HepG2 (cell line): ENCODE data around the gene FAM209A. TPM values are rescaled to one million over a fixed set of nuclear protein-coding genes. Genes with fewer than 3 reads are reported as not detected.

Experiments
- ATAC-seq: fragments of 200-7000 bp; cut with Tn5 transposase; 3 replicates; pipeline ENCODE4 v1.9.1; 2020; ENCODE audit warnings: mild to moderate bottlenecking, moderate library complexity
- BruUV-seq: library from RNA; stranded (reverse); fragments of 400-500 nt; replicated peaks from 2 replicates; lab custom pipeline; 2021; lab: Mats Ljungman, UMichigan
- CTCF ChIA-PET: fragments of 300-600 bp; formaldehyde crosslinking; extraction: SDS; loops from one replicate; lab custom pipeline; 2021; ENCODE audit warnings: low total read pairs, inconsistent platforms, low intra/inter-chr PET ratio; lab: Yijun Ruan, JAX
- POLR2A ChIA-PET: fragments of 350-600 bp; sonication (Branson Sonifier 250); formaldehyde crosslinking; loops from one replicate; lab custom pipeline; 2020; ENCODE audit warnings: antibody characterized with exemption, inconsistent platforms; lab: Yijun Ruan, JAX
- DNase-seq: peaks from one replicate; pipeline ENCODE4 v3.0.0-alpha.2; 2015; ENCODE audit warnings: low spot score
- FAIRE-seq: peaks from 3 replicates; lab custom pipeline; 2011; peaks lifted over from hg19 to GRCh38; lab: Jason Lieb, UNC
- H2AFZ ChIP-seq: one replicate; pipeline ENCODE4 v1.6.1; 2011; ENCODE audit warnings: low read length, inconsistent platforms
- H3K27ac ChIP-seq: fragments of 300-600 bp; 3 replicates; pipeline ENCODE4 v1.8.0; 2011; ENCODE audit warnings: mixed run types, mild to moderate bottlenecking, mixed read lengths, low read length, inconsistent platforms; ENCODE audit not compliant: insufficient read depth; ENCODE audit errors: extremely low read length
- H3K27me3 ChIP-seq, 2 experiments: fragments of 200-600 bp in 1 of 2; 2 replicates in 1 of 2; 3 replicates in 1 of 2; pipeline versions ENCODE4 v1.6.0 to v1.8.0; 2011; ENCODE audit warnings: low read length in 2 of 2, mild to moderate bottlenecking in 2 of 2, moderate library complexity in 2 of 2, inconsistent platforms in 1 of 2; ENCODE audit not compliant: insufficient read depth in 2 of 2, control insufficient read depth in 1 of 2
- H3K36me3 ChIP-seq, 2 experiments: fragments of 200-600 bp in 1 of 2; replicated peaks in 1 of 2; 2 replicates in 1 of 2; 3 replicates in 1 of 2; pipeline versions ENCODE4 v1.5.1 to v1.8.0; 2011; ENCODE audit warnings: low read length in 2 of 2, inconsistent platforms in 1 of 2; ENCODE audit not compliant: insufficient read depth in 2 of 2, control insufficient read depth in 1 of 2
- H3K4me1 ChIP-seq: 2 replicates; pipeline ENCODE4 v1.5.1; 2012; ENCODE audit warnings: low read length, inconsistent platforms; ENCODE audit not compliant: insufficient read depth
- H3K4me2 ChIP-seq: 2 replicates; pipeline ENCODE4 v1.6.0; 2011; ENCODE audit warnings: low read depth, low read length, inconsistent platforms
- H3K4me3 ChIP-seq, 3 experiments: fragments of 200-600 bp in 1 of 3; sonication (generic), shearing (Covaris generic) in 1 of 3; replicated peaks in 1 of 3; 2 replicates each; pipeline ENCODE4 v1.5.1; 2011 to 2016; ENCODE audit warnings: low read length in 3 of 3, inconsistent platforms in 2 of 3, low read depth in 2 of 3, mild to moderate bottlenecking in 2 of 3, control low read depth in 1 of 3, mixed read lengths in 1 of 3; ENCODE audit not compliant: insufficient read depth in 1 of 3
- H3K79me2 ChIP-seq: one replicate; pipeline ENCODE4 v1.6.1; 2011; ENCODE audit warnings: low read length, inconsistent platforms; ENCODE audit not compliant: insufficient read depth
- H3K9ac ChIP-seq: 2 replicates; pipeline ENCODE4 v1.6.0; 2011; ENCODE audit warnings: mild to moderate bottlenecking, low read depth, low read length, inconsistent platforms; ENCODE audit not compliant: insufficient read depth
- H3K9me3 ChIP-seq: 2 replicates; pipeline ENCODE4 v1.5.1; 2012; ENCODE audit warnings: mild to moderate bottlenecking, low read length
- H4K20me1 ChIP-seq: 2 replicates; pipeline ENCODE4 v1.6.0; 2011; ENCODE audit warnings: inconsistent platforms, mild to moderate bottlenecking, low read length, moderate library complexity; ENCODE audit not compliant: insufficient read depth
- HNF1B ChIP-seq: sonication (generic); formaldehyde crosslinking; IDR thresholded peaks from 2 replicates; pipeline ENCODE4 v1.5.1; 2020; ENCODE audit warnings: mild to moderate bottlenecking, moderate library complexity, missing genetic modification reagents
- HNF4A ChIP-seq: sonication (generic); formaldehyde crosslinking; IDR thresholded peaks from 2 replicates; pipeline ENCODE4 v1.4.0; 2020; ENCODE audit warnings: missing genetic modification reagents
- SOX13 ChIP-seq, 3 experiments: fragments of 450-650 bp in 1 of 3; sonication (generic) in 1 of 3; formaldehyde crosslinking in 1 of 3; IDR thresholded peaks in 2 of 3; conservative IDR thresholded peaks in 1 of 3; 2 replicates each; pipeline versions ENCODE4 v1.5.0 to v1.6.1; 2016 to 2020; ENCODE audit warnings: antibody characterized with exemption in 1 of 3, mild to moderate bottlenecking in 1 of 3, missing compliant biosample characterization in 1 of 3, missing genetic modification reagents in 1 of 3, moderate library complexity in 1 of 3
- ZBTB46 ChIP-seq: sonication (generic); formaldehyde crosslinking; IDR thresholded peaks from 2 replicates; pipeline ENCODE4 v1.4.0; 2020; ENCODE audit warnings: mild to moderate bottlenecking, missing genetic modification reagents, borderline replicate concordance
- ZNF276 ChIP-seq: sonication (generic); formaldehyde crosslinking; IDR thresholded peaks from 2 replicates; pipeline ENCODE4 v1.4.0; 2020; ENCODE audit warnings: mild to moderate bottlenecking, low read depth, missing genetic modification reagents
- ZNF598 ChIP-seq: sonication (generic); formaldehyde crosslinking; IDR thresholded peaks from 2 replicates; pipeline ENCODE4 v1.5.1; 2020; ENCODE audit warnings: mild to moderate bottlenecking, missing genetic modification reagents, borderline replicate concordance
- WGBS: methylation state at CpG from one replicate; pipeline ENCODE4 v1.1.6; 2017; ENCODE audit warnings: low lambda C conversion rate; 5-methylcytosine and 5-hydroxymethylcytosine counted together
- in situ Hi-C: cut with HindIII; loops from 2 replicates; pipeline ENCODE4 v1.10.0; 2017; ENCODE audit warnings: low pct_unique_long_range_greater_than_20kb; ENCODE audit not compliant: extremely low pct_ligation_motif_present
- intact Hi-C: fragments of 100-400 bp; cut with micrococcal nuclease; formaldehyde crosslinking; loops from one replicate; pipeline ENCODE4 v1.10.0; 2022; ENCODE audit not compliant: unreplicated experiment
- polyA plus RNA-seq, 8 experiments: library from polyadenylated mRNA; depleted of rRNA in 3 of 8; stranded (reverse) in 7 of 8; unstranded in 1 of 8; fragments of >200 nt; fragmentation: Illumina TruSeq in 4 of 8; extraction: Trizol in 4 of 8; gene quantifications; 2 replicates each; pipeline versions ENCODE4 v1.2.1 to v1.2.3, GENCODE V29; 2011 to 2016; ENCODE audit warnings: low read depth in 4 of 8, missing spikeins in 1 of 8, mixed read lengths in 1 of 8; ENCODE audit not compliant: insufficient read depth in 1 of 8
- total RNA-seq, 5 experiments: library from RNA; depleted of rRNA; stranded (reverse); fragments of >200 nt; fragmentation: Illumina TruSeq; extraction: Trizol; gene quantifications; 2 replicates each; pipeline ENCODE4 v1.2.3, GENCODE V29; 2016; ENCODE audit warnings: low read depth in 1 of 5

The FAM209A gene
- total and polyA plus RNA-seq, 2 of the 13 experiments (the other 11 are each of a cell fraction or from before 2014, with no cell fraction given) = 0.15 to 0.36 TPM

- no peaks in the 10 kb centered on the region for H3K9me3 ChIP-seq
- no TSS peak for BruUV-seq
- H3K27me3 ChIP-seq = peaks cover 0 to 21% of the 10 kb centered on the region in 2 experiments; a peak in 3 of 5 replicates
- WGBS = 28% methylated on average over 5 of the region's 5 CpGs
- no peaks in the 10 kb centered on the region for H3K36me3 ChIP-seq
- no peak overlapping the region for H3K4me2 ChIP-seq
- intact Hi-C loops = no loop called here
- no peak for TF ChIP-seq HNF1B (CRISPR knock-in tag)
- no peak for TF ChIP-seq ZNF598 (CRISPR knock-in tag)
- TF ChIP-seq HNF4A (CRISPR knock-in tag) = no peak
- no peak for TF ChIP-seq ZBTB46
- no peak for TF ChIP-seq ZNF276
- TF ChIP-seq SOX13 (IDR thresholded peaks at IDR 0.05) = no peak
- no peak for TF ChIP-seq SOX13 (CRISPR knock-in tag; conservative IDR thresholded peaks at IDR 0.05 in 1 of 2, IDR thresholded peaks at IDR 0.05 in 1 of 2)
- ATAC-seq (no peak), DNase-seq (no peak), FAIRE-seq (no peak)
- no peak overlapping the region for H3K27ac ChIP-seq
- no peak overlapping the region for H3K4me3 ChIP-seq
- no peaks in the 10 kb centered on the region for H3K79me2 ChIP-seq
- H4K20me1 ChIP-seq = no peaks in the 10 kb centered on the region
- H3K9ac ChIP-seq = no peak overlapping the region
- no peak overlapping the region for H2AFZ ChIP-seq
- CTCF ChIA-PET = no interaction called here
- in situ Hi-C loops = loop anchor here (25.0 kb wide), 1 partner anchor 1912 kb away; no protein-coding TSS in a partner anchor
- POLR2A ChIA-PET = no interaction called here
- H3K4me1 ChIP-seq = no peaks in the 10 kb centered on the region
These were observed 49.4 kb downstream of the FAM209A start for GRCh38 chr20:56573986-56574385.
